ENCODE measurements around the gene ZFHX2. TPM values are rescaled to one million over a fixed set of nuclear protein-coding genes. Genes with fewer than 3 reads are reported as not detected.

The ZFHX2 gene
- total RNA-seq, 2 donors from 2014 or later, result 12.8 to 15.4 TPM

DNA sequence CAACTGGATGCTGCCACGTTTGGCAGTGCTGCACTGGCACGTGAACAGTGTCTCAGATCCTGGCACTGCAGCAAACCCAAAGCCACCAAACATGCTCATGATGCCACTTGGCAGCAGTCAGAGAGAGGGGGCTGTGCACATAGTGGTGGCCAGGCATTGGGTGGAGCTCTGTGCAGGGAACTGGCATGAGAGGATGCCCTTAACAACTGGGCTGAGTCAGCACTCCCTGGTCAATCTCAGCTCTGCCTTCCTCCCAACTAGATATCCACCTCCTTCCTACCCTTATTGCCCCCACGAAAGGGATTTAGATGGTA lies 37.0 kb downstream of the ZFHX2 start:
- no peak overlapping the region for H3K9ac ChIP-seq (ENCODE audit: extremely low read depth, low read length, poor library complexity, severe bottlenecking)
- no peaks in the 10 kb centered on the region for H3K27me3 ChIP-seq (ENCODE audit: control insufficient read depth, insufficient read depth, low read length, poor library complexity, severe bottlenecking)
- 86 to 91% methylated on average over 1 to 3 of the region's 3 CpGs for WGBS, 2 experiments (ENCODE audit: insufficient coverage in 1 of 2, insufficient read length in 1 of 2)
- H3K4me1 Mint-ChIP-seq, result peaks cover 7% of the 10 kb centered on the region
- no peak for DNase-seq
- no peak overlapping the region for H3K27ac ChIP-seq (ENCODE audit: low read depth, low read length)
- TF ChIP-seq, protein P1, sequence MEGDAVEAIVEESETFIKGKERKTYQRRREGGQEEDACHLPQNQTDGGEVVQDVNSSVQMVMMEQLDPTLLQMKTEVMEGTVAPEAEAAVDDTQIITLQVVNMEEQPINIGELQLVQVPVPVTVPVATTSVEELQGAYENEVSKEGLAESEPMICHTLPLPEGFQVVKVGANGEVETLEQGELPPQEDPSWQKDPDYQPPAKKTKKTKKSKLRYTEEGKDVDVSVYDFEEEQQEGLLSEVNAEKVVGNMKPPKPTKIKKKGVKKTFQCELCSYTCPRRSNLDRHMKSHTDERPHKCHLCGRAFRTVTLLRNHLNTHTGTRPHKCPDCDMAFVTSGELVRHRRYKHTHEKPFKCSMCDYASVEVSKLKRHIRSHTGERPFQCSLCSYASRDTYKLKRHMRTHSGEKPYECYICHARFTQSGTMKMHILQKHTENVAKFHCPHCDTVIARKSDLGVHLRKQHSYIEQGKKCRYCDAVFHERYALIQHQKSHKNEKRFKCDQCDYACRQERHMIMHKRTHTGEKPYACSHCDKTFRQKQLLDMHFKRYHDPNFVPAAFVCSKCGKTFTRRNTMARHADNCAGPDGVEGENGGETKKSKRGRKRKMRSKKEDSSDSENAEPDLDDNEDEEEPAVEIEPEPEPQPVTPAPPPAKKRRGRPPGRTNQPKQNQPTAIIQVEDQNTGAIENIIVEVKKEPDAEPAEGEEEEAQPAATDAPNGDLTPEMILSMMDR (conservative IDR thresholded peaks at IDR 0.05), result no peak
- H3K27ac Mint-ChIP-seq, result no peak overlapping the region
- H3K4me1 ChIP-seq (ENCODE audit: control insufficient read depth, insufficient read depth, low read length), result no peaks in the 10 kb centered on the region
- H3K27me3 Mint-ChIP-seq (ENCODE audit: insufficient read depth), result peaks cover 27% of the 10 kb centered on the region
- H3K9me3 Mint-ChIP-seq, result no peaks in the 10 kb centered on the region
- no peak overlapping the region for H3K4me3 Mint-ChIP-seq
- no peaks in the 10 kb centered on the region for H3K9me3 ChIP-seq (ENCODE audit: control insufficient read depth, low read length)
- no peaks in the 10 kb centered on the region for H3K36me3 Mint-ChIP-seq (ENCODE audit: low read depth)
- H3K4me3 ChIP-seq (ENCODE audit: low read length), result no peak overlapping the region
- H3K36me3 ChIP-seq (ENCODE audit: control insufficient read depth, insufficient read depth, low read length), result no peaks in the 10 kb centered on the region

DNA sequence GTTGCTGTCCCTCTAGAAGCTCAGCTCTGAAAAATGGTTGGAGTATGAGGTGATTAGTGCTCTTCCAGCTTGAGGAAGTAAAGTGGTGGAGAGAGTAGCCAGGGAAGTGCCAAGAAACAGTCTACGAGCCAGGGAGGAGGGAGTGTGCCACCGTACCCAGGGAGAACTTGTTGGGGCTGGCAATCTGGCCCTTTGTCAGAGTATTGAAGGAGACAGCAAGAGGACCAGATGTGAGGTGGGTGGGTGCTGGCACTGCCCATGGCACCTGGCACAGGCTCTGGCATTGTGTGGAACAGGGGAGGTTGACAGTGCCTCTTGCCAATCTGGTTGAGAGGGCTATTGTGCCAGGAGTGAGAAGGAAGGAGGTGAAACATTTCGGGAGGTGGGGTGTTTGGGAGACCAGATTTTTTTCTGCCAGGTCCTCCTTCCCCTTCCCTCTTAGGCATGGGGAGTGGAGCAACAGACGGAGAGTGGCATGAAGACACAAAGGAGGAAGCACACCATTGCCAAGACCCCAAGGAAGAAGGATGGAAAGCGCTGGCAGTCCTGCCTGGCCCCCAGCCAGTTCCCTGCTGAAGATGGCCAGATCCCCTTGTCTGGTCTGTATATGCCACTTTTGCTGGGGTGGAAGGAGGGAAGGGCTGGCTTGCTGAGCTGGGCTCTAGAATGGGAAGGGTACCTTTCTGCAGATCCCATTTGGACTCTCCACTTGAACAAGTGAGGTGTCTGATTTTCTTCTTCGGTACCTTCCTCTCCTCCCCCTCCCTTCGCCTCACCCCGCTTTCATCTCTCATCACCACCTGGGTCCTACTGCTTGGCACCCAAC lies 37.5 kb downstream of the ZFHX2 start:
- Histone ChIP-seq H3K9ac (ENCODE audit: extremely low read depth, low read length, poor library complexity, severe bottlenecking) (no peak overlapping the region), H3K9me3 (ENCODE audit: control insufficient read depth, low read length) (no peaks in the 10 kb centered on the region), H3K27ac (ENCODE audit: low read depth, low read length) (no peak overlapping the region), H3K27me3 (ENCODE audit: control insufficient read depth, insufficient read depth, low read length, poor library complexity, severe bottlenecking) (no peaks in the 10 kb centered on the region), H3K4me3 (ENCODE audit: low read length) (no peak overlapping the region), H3K36me3 (ENCODE audit: control insufficient read depth, insufficient read depth, low read length) (no peaks in the 10 kb centered on the region), H3K4me1 (ENCODE audit: control insufficient read depth, insufficient read depth, low read length) (no peaks in the 10 kb centered on the region)
- Mint-ChIP-seq H3K27ac (no peak overlapping the region), H3K4me3 (no peak overlapping the region), H3K36me3 (ENCODE audit: low read depth) (no peaks in the 10 kb centered on the region), H3K9me3 (no peaks in the 10 kb centered on the region), H3K27me3 (ENCODE audit: insufficient read depth) (peaks cover 28% of the 10 kb centered on the region), H3K4me1 (peaks cover 7% of the 10 kb centered on the region)
- TF ChIP-seq, protein P1 (conservative IDR thresholded peaks at IDR 0.05), result no peak
- 93 to 100% methylated on average over 3 to 7 of the region's 8 CpGs for WGBS, 2 experiments (ENCODE audit: insufficient coverage in 1 of 2, insufficient read length in 1 of 2)
- DNase-seq, result no peak

DNA sequence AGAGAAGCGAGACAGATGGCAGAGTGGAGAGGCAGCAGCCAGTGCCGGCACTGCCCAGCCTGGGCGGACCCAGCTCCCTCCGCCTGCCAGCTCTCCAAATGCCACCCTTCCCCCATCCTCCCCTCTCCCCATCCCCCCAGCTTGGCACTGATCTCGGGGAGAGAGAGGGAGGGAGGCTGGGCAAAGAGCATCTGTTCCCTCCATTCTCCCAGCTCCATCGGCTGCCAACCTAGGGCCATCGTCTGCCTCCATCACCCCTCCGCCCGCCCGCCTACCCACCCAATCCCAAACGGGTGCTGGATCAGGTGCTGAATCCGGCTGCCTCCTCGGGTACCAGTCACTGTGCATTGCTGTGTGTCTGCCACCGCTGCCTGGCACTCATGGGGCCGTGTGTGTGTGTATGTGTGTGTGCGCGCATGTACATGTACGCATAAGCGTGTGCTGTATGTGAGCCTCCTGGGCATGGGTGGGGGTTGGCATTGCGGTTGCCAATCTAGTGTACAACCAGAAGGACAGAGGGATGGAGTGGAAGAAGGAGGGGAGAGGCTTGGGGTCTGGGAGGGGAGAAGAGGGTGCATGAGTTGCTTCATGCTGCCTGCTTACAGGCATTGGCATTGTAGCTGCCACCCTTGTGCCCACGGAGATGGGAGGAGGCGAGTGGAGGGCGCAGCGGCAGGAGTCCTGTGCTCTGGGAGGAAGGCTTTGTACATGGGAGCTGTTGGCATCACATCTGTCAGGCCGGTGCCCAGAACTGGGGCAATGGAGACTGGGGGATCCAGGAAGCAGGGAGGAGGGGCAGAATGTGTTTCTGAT lies 38.4 kb downstream of the ZFHX2 start:
- Mint-ChIP-seq H3K27me3 (ENCODE audit: insufficient read depth) (peaks cover 28% of the 10 kb centered on the region), H3K36me3 (ENCODE audit: low read depth) (no peaks in the 10 kb centered on the region), H3K4me3 (no peak overlapping the region), H3K4me1 (peaks cover 3% of the 10 kb centered on the region), H3K27ac (no peak overlapping the region), H3K9me3 (no peaks in the 10 kb centered on the region)
- H3K27ac ChIP-seq (ENCODE audit: low read depth, low read length), result no peak overlapping the region
- no peaks in the 10 kb centered on the region for H3K4me1 ChIP-seq (ENCODE audit: control insufficient read depth, insufficient read depth, low read length)
- 86 to 92% methylated on average over 10 to 24 of the region's 25 CpGs for WGBS, 2 experiments (ENCODE audit: insufficient coverage in 1 of 2, insufficient read length in 1 of 2)
- no peak overlapping the region for H3K9ac ChIP-seq (ENCODE audit: extremely low read depth, low read length, poor library complexity, severe bottlenecking)
- H3K9me3 ChIP-seq (ENCODE audit: control insufficient read depth, low read length), result no peaks in the 10 kb centered on the region
- DNase-seq, result no peak
- H3K4me3 ChIP-seq (ENCODE audit: low read length), result no peak overlapping the region
- TF ChIP-seq, protein P1 (conservative IDR thresholded peaks at IDR 0.05), result no peak
- H3K36me3 ChIP-seq (ENCODE audit: control insufficient read depth, insufficient read depth, low read length), result no peaks in the 10 kb centered on the region
- no peaks in the 10 kb centered on the region for H3K27me3 ChIP-seq (ENCODE audit: control insufficient read depth, insufficient read depth, low read length, poor library complexity, severe bottlenecking)
